ENCODE measurements around the gene CAPZB. TPM values are rescaled to one million over a fixed set of nuclear protein-coding genes. Genes with fewer than 3 reads are reported as not detected.
A peak's percentile ranks its signal among the peaks of the same experiment; 100 is the strongest.

Gene CAPZB
- total and polyA plus RNA-seq, 2 of the 4 experiments (the other 2 are of a cell fraction): 216 to 304 TPM

DNA sequence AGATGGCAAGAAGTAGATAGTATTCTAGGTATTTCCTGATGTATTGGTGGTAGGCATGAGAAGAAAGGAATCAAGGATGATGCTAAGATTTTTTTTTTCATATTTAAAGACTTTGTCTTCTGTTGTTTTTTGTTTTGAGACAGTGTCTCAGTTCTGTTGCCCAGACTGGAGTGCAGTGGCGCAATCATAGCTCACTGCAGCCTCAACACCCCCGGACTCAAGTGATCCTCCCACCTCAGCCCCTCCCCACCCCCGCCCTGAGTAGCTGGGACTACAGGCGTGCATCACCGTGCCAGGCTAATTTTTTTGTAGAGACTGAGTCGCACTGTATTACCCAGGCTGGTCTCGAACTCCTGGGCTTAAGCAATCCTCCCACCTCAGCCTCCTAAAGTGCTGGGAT lies 2.8 kb upstream of the CAPZB start:
- no peak overlapping the region for H2BK5ac ChIP-seq (ENCODE audit: low read depth, low read length, poor library complexity, severe bottlenecking)
- in situ Hi-C loops (cut with MboI; ENCODE audit: low sequenced_read_pairs): loop anchor here (10.0 kb wide), 1 partner anchor 157 kb away; the partner anchor contains the start of gene NBL1
- WGBS, 2 experiments (ENCODE audit: extremely low coverage in 2 of 2, insufficient read length in 1 of 2): 40% methylated on average over 1 of the region's 7 CpGs; no CpG with 5 or more reads in 1 of the 2 experiments

More for the DNA sequence above, 2.8 kb upstream of the CAPZB start:
- H3K4me1 ChIP-seq (ENCODE audit: control insufficient read depth, insufficient read depth, low read length): peaks cover 16% of the 10 kb centered on the region
- no peak for ATAC-seq (ENCODE audit: low read depth)
- dilution Hi-C loops (cut with HindIII; ENCODE audit: low sequenced_read_pairs, unreplicated experiment): no loop called here
- POLR2A ChIA-PET (ENCODE audit: unreplicated experiment): interaction anchor here (0.5 to 0.8 kb wide), 2 partner anchors 55 to 103 kb away, joined by 4 to 8 read pairs; no protein-coding TSS in a partner anchor
- H3K4ac ChIP-seq (ENCODE audit: low read depth, low read length): no peak overlapping the region
- peaks cover 16% of the 10 kb centered on the region for H3K9me1 ChIP-seq (ENCODE audit: insufficient read depth, low read length)
- peaks cover 20% of the 10 kb centered on the region for H4K20me1 ChIP-seq (ENCODE audit: insufficient read depth, low read length)
- H2AFZ ChIP-seq (replicated peaks; ENCODE audit: low read length, poor library complexity): no peak overlapping the region
- H3K18ac ChIP-seq (ENCODE audit: low read depth, low read length): no peak overlapping the region
- intact Hi-C loops (cut with micrococcal nuclease): no loop called here
- H3K4me2 ChIP-seq (ENCODE audit: low read depth, low read length): 0 out of 2 replicates have a peak overlapping the region, but pooled peaks have one; percentile 35
- no peak overlapping the region for H3K9ac ChIP-seq (ENCODE audit: low read depth, low read length)
- no peak overlapping the region for H3K4me3 ChIP-seq (ENCODE audit: insufficient read depth, low read depth, low read length)
- no peak overlapping the region for H3K14ac ChIP-seq (replicated peaks; ENCODE audit: low read depth, low read length)
- H3K9me3 ChIP-seq (ENCODE audit: control insufficient read depth, insufficient read depth, low read length): no peaks in the 10 kb centered on the region
- DNase-seq: no peak
- H3K27me3 ChIP-seq (ENCODE audit: control insufficient read depth, insufficient read depth, low read length): no peaks in the 10 kb centered on the region
- no peak overlapping the region for H4K91ac ChIP-seq (ENCODE audit: insufficient read depth, low read depth, low read length)
- TF ChIP-seq RAD21 (IDR thresholded peaks at IDR 0.05; ENCODE audit: low read length) (no peak), CEBPB (IDR thresholded peaks at IDR 0.05; ENCODE audit: low read depth, low read length) (peak; percentile 61)
- BruUV-seq (replicated peaks): no TSS peak
- 0 out of 2 replicates have a peak overlapping the region, but pooled peaks have one; percentile 38 for H4K5ac ChIP-seq (ENCODE audit: low read depth, low read length)
- H2BK15ac ChIP-seq (ENCODE audit: low read depth, low read length): no peak overlapping the region
- no peak overlapping the region for H3K23ac ChIP-seq (ENCODE audit: low read depth, low read length)
- H3K56ac ChIP-seq (ENCODE audit: extremely low read depth, insufficient read depth, low read length): no peak overlapping the region
- H3K79me1 ChIP-seq (ENCODE audit: low read depth in 1 of 2, low read length in 2 of 2): peaks cover 7 to 30% of the 10 kb centered on the region in 2 experiments
- H3K27ac ChIP-seq (ENCODE audit: insufficient read depth, low read length): no peak overlapping the region
- no peak overlapping the region for H2AK9ac ChIP-seq (replicated peaks; ENCODE audit: low read depth, low read length, poor library complexity)
- peaks cover 9% of the 10 kb centered on the region for H3K36me3 ChIP-seq (ENCODE audit: control insufficient read depth, insufficient read depth, low read length)
- H2BK20ac ChIP-seq (ENCODE audit: low read depth, low read length): no peak overlapping the region
- CTCF ChIA-PET: interaction anchor here (0.7 to 1.0 kb wide), 2 partner anchors 9 to 90 kb away, joined by 3 to 4 read pairs; no protein-coding TSS in a partner anchor
- 0 out of 2 replicates have a peak overlapping the region, but pooled peaks have one; percentile 5 for H2AK5ac ChIP-seq (ENCODE audit: low read depth, low read length)
- no peak overlapping the region for H4K8ac ChIP-seq (ENCODE audit: low read depth in 2 of 2, low read length in 2 of 2)
- no peak overlapping the region for H2BK120ac ChIP-seq (ENCODE audit: low read depth, low read length)
